HG03103 (cell line): ENCODE results near the gene ZNF292.
"Not testable (repeated sequence)": the region's sequence is repeated elsewhere in the genome, so short reads cannot be mapped to it uniquely, and the experiment has no call there.

Experiments
- ATAC-seq: cut with Tn5 transposase; IDR thresholded peaks from one replicate; pipeline ENCODE4 v1.9.1; 2021; ENCODE audit warnings: low read depth; ENCODE audit not compliant: unreplicated experiment

ZNF292 gene

DNA sequence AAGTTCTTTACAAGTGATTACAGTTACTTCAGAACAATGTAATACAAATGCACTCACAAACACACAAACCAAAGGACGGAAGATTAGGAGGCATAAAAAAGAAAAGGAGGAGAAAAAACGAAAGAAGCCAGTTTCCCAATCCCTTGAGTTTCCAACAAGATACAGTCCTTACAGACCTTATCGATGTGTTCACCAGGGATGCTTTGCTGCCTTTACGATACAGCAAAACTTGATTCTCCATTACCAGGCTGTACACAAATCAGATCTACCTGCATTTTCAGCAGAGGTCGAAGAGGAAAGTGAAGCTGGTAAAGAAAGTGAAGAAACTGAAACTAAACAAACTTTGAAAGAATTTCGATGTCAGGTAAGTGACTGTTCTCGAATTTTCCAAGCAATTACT, 104.4 kb downstream of the ZNF292 start:
- no peak for ATAC-seq

DNA sequence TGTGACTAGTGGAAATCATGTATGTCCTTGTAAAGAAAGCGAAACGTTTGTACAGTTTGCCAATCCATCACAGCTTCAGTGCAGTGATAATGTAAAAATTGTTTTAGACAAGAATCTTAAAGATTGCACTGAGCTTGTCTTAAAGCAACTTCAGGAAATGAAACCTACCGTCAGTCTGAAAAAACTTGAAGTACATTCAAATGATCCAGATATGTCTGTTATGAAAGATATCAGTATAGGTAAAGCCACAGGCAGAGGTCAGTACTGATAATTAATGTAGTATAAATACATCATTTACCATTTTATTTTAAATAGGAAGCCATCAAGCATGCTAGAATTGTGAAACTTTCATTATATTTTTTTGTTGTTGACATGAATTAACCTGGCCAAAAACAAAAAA, 106.2 kb downstream of the ZNF292 start:
- no peak for ATAC-seq

DNA sequence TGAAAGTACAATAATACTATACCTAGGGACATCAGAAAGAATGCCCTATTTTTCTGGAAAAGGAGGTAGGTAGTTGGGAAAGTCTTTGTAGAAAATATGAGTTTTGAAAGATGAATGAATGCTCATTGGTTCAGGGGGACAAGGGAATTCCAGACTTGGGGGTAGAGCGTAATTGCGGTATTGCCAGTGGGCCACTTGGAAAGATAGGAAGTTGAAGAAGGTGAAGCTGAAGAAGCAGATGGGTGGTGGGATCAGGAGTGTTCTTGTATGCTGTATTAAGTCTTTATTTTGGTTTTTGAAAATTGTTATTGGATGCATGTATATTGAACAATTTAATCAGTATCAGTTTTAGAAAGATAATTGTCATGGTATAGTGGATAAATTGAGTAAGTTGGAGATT, 109.1 kb downstream of the ZNF292 start:
- no peak for ATAC-seq

DNA sequence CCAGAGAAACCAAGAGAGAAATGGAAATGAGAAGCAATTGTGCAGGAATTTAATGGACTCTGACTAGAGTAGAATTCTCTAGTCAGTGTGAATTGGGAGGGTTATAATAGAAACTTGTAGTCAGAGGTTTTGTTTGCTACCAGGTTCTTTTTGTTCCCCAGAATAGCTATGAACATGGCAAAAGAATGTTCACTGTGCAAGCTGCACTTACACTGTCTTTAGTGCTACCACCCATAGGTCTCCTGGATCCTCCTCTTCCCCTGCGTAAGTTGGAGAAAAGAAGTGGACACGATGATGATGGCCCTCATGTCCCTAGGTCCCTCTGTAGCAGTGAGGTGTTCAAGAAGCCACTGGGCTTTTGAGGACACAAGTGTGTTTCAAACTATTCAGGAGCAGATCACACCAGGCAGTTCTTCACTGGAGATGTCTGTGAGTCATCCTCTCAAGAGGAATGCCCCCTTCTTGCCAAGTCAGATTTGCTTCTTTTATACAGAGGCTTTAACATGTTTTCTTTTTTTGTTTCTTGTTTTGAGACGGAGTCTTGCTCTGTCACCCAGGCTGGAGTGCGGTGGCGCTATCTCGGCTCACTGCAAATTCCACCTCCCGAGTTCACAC, 119.4 kb downstream of the ZNF292 start:
- no peak for ATAC-seq

DNA sequence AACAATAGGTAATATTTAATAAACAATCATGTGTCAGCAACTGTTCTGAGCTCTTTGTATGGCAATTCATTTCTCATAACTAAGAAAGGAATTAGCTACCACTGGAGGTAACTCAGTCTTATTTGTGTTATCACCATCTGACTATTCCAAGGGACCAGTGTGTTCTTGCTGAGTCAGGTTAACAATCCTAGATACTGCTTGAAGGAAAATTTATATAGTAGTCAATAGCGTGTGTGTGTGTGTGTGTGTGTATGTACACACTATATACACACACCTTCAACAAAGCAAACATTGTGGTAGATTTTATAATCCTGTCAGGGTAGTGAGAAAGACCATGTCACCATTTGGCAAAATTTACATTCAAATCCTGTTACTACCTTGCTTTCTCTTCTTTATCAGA, 121.3 kb downstream of the ZNF292 start:
- no peak for ATAC-seq

DNA sequence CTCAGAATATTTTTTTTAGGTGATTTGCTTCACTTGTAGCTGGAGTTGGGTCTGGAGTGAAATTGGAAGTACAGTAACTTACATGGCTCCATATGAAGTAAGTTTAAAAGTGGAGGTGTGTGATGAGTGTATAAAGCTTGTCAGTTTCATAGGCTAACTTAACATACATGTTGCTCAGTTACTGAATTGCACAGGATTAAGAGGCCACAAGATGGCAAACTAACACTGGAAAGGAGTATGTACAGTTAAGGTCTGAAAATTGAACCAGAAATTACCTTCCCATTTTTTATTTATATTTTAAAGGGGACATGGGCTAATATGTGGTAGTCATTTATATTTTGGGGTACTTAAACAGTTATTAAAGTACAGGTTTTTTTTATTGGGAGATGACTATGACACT, 121.8 kb downstream of the ZNF292 start:
- no peak for ATAC-seq

DNA sequence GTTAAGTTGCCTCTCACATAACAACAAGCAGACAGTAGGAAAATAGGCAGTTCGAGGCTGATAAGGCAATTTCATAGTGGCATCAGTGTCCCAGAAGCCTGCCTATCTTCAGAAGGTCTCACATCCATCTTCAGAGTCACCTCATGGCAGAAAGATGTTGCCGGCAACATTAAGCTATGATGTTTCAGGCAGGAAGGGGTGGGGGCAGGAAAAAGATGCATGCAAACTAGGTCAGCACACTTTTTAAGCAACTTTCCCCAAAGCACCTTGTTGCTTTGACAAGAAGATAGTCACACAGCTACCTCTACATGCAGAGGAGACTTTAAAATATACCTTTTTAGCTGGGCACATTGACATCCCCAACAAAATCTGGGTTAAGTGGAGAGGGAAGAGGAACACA, 123.8 kb downstream of the ZNF292 start:
- ATAC-seq = no peak

DNA sequence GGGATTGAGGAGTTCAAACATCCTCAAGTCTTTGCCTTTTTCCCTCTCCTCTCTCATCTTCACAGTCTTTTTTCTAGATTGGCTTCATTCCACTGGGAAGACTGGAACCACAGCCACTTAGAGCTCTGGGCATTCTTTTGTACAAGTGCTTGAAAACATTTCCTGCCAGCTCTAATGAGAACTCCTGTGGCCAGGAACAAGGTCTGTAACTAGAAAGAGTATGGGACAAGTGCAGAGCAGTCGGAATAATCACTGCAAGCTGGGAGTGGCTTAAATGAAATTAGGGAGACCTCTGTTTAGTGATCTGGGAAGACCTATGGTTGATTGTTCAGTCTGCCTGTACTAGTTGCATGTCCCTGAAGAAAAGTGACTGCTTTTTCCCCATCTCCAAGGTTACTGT, 126.1 kb downstream of the ZNF292 start:
- no peak for ATAC-seq

DNA sequence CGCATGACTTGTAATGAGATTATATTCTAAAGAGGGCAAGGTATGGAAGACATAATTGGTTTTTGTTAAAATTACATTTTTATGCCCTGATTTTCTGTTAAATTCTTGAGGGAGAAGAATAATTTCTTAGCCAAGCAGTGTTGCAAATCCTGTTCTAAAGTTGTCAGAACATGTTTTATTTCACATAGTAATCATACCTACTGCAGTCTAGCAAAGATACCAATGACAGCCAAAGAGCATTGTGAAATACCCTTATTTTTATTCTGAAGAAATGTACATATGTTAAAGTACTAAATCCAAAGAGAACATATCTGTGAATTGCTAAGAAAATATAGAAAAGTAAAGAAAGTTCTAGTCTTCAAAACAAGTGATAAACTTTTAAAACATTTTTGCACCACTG, 127.4 kb downstream of the ZNF292 start:
- ATAC-seq = no peak

DNA sequence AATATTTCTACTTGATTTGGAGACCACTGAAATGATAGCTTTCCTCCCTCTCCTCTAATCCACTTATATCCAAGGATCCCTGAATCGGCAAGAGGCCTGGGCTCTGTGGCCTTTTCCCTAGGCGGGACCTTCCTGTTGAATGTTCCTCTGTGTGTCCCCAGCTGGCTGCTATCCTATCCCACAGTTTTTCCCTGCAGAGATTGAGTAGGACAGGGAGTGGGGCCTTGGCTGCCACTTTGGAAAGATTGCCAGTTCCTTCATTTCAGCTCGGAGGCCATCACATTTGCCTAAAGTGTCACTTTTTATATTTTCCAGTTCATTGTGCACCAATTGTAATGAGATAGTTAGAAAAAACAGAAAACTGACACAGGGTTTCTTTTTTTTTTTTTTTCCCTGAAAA, 128.1 kb downstream of the ZNF292 start:
- ATAC-seq = no peak

DNA sequence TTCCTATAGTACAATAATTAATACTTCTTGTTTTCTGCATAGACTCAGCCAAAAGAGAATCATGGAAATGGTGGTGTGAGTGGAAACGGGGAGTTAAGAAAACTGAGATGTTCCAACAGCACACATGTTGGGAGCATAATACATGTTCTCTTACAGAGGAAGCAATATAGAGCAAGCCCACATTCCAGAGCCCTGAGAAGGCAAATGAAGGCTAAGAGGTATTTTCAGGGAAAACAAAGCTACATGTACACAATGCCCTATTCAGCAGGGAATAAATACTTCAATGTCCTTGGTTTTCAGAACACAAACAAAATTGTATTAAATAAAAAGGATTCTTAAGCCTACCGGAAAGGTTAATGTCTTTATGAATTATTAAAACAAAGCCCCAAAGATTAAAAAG, 131.9 kb downstream of the ZNF292 start:
- ATAC-seq = no peak

DNA sequence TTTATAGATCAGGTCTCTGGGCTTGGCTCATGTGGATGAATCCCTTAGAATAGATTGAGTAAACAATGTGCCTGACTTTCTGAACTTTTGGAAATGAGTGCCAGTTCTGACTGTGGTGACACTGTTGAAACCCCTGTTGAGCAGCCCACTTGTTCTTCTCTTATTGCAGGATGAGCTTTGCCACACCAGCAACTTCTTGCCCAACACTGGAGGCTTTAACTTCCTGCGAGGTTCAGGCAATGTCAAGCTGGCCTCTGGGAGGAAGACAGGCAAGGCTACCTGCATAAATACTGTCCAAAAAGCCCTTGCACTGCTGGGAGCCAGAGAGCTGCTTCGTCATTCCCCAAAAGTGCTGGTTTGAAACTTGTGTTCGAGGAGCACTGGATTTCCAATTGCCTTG, 134.2 kb downstream of the ZNF292 start:
- no peak for ATAC-seq

DNA sequence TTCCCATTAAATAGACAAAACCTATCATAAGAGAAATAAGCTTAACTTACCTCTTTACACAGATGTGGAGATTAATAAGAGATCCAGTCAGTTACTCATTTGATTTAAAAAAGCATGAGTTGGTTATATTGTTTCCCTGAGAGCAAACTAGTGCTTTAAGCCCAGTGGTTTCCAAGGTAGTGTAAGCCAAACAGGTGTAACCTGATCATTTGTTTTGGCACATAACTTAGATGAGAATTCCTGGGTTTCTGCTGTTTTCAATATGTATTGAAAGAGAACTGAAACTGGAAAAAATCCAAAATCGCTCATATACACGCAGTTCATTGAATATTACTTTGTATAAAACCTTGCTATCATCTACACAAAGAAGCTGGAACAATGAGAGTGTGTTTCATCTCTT, 136.5 kb downstream of the ZNF292 start:
- ATAC-seq = no peak

DNA sequence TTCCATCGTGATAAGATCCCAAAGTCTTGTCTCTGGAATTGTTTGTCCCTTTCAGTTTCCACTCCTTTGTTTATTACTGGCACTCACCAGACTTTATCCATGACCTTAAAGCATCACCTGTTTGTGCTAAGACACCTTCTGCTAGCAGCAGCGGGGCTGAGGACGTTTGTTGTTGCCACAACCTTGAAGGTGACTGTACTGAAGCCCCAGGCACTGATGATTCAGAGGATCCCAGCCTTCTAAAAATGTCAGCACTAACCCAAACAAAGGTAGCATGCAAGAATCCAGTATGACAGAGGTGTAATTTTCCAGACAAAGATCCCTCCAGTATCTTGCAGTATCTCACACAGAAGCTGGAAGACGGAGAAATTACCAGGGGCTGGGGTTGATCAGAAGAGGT, 138.2 kb downstream of the ZNF292 start:
- ATAC-seq = no peak

DNA sequence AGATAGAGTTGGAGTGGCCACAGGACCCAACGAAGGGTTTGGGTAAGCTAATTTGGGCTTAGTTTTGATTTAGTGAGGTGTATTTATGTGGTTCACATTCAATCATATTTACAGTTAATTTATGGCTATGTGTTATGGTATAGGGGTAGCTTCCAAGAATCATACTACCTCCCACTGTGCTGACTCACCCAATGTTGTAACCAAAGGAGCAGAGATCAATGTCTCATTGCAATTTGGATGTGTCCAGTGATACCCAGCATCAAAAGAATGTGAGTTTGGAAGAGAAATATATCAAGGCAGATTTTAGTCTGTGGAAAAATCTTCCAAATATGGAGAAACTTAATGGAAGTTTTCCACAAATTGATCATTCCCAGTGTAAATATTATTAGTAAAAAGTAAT, 141.8 kb downstream of the ZNF292 start:
- no peak for ATAC-seq

DNA sequence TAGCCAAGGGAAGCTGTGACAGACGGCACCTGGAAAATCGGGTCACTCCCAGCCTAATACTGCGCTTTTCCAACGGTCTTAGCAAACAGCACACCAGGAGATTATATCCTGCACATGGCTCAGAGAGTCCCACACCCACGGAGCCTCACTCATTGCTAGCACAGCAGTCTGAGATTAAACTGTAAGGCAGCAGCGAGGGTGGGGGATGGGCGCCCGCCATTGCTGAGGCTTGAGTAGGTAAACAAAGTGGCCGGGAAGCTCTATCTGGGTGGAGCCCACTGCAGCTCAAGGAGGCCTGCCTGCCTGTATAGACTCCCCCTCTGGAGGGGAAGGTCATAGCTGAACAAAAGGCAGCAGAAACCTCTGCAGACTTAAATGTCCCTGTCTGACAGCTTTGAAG, 145.9 kb downstream of the ZNF292 start:
- not testable (repeated sequence) for ATAC-seq

DNA sequence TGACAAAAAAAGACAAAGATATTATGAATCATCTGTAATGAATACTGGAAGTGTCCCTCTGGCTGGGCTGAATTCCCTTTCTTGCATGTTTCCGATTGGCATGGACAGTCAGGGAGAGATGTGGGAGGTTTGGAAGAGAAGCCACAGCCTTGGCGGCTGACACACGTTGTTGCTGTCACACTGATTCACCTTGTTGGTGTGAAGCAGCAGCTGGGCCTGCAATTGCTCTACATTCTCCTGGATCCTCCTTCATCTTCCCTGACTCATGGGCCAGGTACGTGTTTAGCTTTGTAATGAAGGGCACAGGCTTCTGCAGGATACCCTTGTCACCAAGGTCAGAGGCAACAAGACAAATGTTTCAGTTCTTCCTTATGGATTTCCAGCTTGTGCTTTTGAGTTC, 153.6 kb downstream of the ZNF292 start:
- no peak for ATAC-seq

DNA sequence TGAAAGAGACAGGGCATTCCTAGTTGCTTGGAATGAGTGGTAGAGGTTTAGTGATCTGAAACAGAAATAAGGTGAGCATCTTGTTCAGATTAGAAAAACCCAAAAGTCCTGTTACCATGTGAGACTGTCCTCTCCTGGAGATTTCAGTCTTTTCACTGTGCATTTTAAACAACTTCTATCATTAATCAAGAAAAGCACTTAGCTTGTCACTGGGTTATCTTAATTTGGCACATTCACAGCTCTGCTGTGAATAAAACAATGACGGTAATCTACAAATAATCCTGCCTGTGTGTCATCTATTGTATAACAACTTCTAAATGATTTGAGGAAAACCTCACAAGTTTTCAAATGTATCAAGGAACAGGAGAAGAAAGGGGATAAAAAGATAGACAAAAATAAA, 157.5 kb downstream of the ZNF292 start:
- no peak for ATAC-seq
